Esophagus squamous epithelium (tissue), 4 donors: Measurements from ENCODE around the gene DCAKD.

ENCODE experiments used
- CTCF ChIP-seq, 6 experiments: fragments of 450-650 bp in 4 of 6; fragments of 200-600 bp in 2 of 6; sonication (generic) in 2 of 6; IDR thresholded peaks; one replicate each; pipeline ENCODE4 v1.5.1; 2016 to 2019; ENCODE audit warnings: antibody characterized with exemption in 6 of 6, mild to moderate bottlenecking in 4 of 6, moderate library complexity in 4 of 6
- POLR2A ChIP-seq, 4 donors: fragments of 450-650 bp; IDR thresholded peaks; one replicate each; pipeline ENCODE4 v1.6.1; 2017; ENCODE audit warnings: antibody characterized with exemption in 4 of 4, mild to moderate bottlenecking in 4 of 4, moderate library complexity in 3 of 4

- TF ChIP-seq POLR2A (IDR thresholded peaks at IDR 0.05) = no peak
- no peak for TF ChIP-seq CTCF (IDR thresholded peaks at IDR 0.05)
Measured at GRCh38 chr17:44978807-44979206, 72.6 kb downstream of the DCAKD start.
